Muscle layer of colon (tissue), 2 donors: ENCODE results near the gene NUDT16L1.
A peak's percentile ranks its signal among the peaks of the same experiment; 100 is the strongest.

Source experiments
- H3K27ac ChIP-seq: one replicate; pipeline ENCODE4 v1.7.0; 2013; ENCODE audit warnings: low read depth, mild to moderate bottlenecking, low read length, moderate library complexity
- H3K27me3 ChIP-seq, 2 donors: one replicate each; pipeline ENCODE4 v1.7.0; 2013; ENCODE audit warnings: low read length in 2 of 2, mild to moderate bottlenecking in 2 of 2; ENCODE audit not compliant: insufficient read depth in 2 of 2, control insufficient read depth in 1 of 2
- H3K36me3 ChIP-seq: one replicate; pipeline ENCODE4 v1.7.0; 2013; ENCODE audit warnings: mild to moderate bottlenecking, low read length; ENCODE audit not compliant: insufficient read depth
- H3K4me1 ChIP-seq: one replicate; pipeline ENCODE4 v1.7.0; 2013; ENCODE audit warnings: mild to moderate bottlenecking, low read length; ENCODE audit not compliant: insufficient read depth
- H3K4me3 ChIP-seq, 2 donors: one replicate each; pipeline ENCODE4 v1.7.0; 2013; ENCODE audit warnings: low read length in 2 of 2, low read depth in 1 of 2, mild to moderate bottlenecking in 1 of 2, moderate library complexity in 1 of 2
- H3K9ac ChIP-seq: one replicate; pipeline ENCODE4 v1.7.0; 2013; ENCODE audit warnings: low read length
- H3K9me3 ChIP-seq: one replicate; pipeline ENCODE4 v1.7.0; 2013; ENCODE audit warnings: mild to moderate bottlenecking, low read length
- donor health status: abdominal sarcoma.
- donor health status: Adenocarcinoma of cecum.

Gene NUDT16L1

GRCh38 chr16:4693956-4694641, 737 bp downstream of the NUDT16L1 start:
- Histone ChIP-seq H3K4me1 (peaks cover 20% of the 10 kb centered on the region), H3K27me3 (no peaks in the 10 kb centered on the region), H3K27ac (peak overlapping the region; percentile 90), H3K9ac (peak overlapping the region; percentile 27), H3K4me3 (peak overlapping the region; percentile 66 to 75), H3K36me3 (peaks cover 28% of the 10 kb centered on the region), H3K9me3 (no peaks in the 10 kb centered on the region)

- peaks cover 20% of the 10 kb centered on the region for H3K4me1 ChIP-seq
- no peaks in the 10 kb centered on the region for H3K9me3 ChIP-seq
- peak overlapping the region; percentile 61 for H3K27ac ChIP-seq
- H3K36me3 ChIP-seq = peaks cover 35% of the 10 kb centered on the region
- H3K27me3 ChIP-seq = no peaks in the 10 kb centered on the region
- H3K9ac ChIP-seq = peak overlapping the region; percentile 27
- peak overlapping the region in 1 of 2 donors; percentile 66 for H3K4me3 ChIP-seq
Observed at GRCh38 chr16:4694642-4695451, 1.5 kb downstream of the NUDT16L1 start.

- Histone ChIP-seq H3K9ac (no peak overlapping the region), H3K4me1 (peaks cover 20% of the 10 kb centered on the region), H3K36me3 (peaks cover 43% of the 10 kb centered on the region), H3K9me3 (no peaks in the 10 kb centered on the region), H3K27ac (no peak overlapping the region), H3K4me3 (no peak overlapping the region), H3K27me3 (no peaks in the 10 kb centered on the region)
Observed at GRCh38 chr16:4695473-4696171, 2.3 kb downstream of the NUDT16L1 start.

DNA sequence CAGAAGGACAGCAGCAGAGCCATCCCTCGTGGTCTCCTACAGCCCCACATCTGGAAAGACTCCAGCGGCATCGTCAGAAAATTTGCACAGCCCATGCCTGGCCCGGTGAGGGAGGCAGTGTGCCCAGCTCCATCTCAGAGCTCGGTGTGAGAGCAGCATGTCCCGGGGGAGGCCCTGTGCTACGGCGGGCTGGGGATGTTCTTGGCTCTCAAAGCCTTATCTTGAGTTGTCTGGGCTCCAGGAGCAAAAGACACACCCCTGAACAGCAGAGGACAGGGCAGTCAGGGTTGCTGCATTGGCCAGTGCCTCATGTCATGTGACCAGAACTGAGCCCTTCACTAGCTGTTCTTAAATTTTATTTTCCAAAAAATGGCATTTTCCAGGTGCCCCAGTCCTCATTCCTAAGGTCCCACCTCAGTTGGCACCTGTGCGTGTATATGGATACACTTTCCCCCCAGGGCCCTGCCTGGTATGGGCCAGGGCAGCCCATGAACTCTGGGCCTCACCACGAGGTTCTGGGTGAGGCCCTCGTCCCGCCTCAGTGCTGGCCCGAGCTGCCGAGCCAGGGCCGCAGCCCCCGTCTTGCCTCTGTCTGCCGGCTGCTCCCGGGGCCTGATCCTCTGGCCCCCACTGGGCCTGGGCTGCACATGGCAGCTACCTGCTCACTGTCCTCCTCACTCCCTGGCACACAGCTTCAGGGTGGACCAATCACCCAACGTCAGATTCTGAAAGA, 3.0 kb downstream of the NUDT16L1 start:
- Histone ChIP-seq H3K9ac (no peak overlapping the region), H3K27ac (no peak overlapping the region), H3K27me3 (no peaks in the 10 kb centered on the region), H3K36me3 (peaks cover 50% of the 10 kb centered on the region), H3K9me3 (no peaks in the 10 kb centered on the region), H3K4me3 (no peak overlapping the region), H3K4me1 (peaks cover 20% of the 10 kb centered on the region)

GRCh38 chr16:4696905-4697847, 3.8 kb downstream of the NUDT16L1 start:
- Histone ChIP-seq H3K36me3 (peaks cover 58% of the 10 kb centered on the region), H3K27ac (no peak overlapping the region), H3K9me3 (no peaks in the 10 kb centered on the region), H3K27me3 (no peaks in the 10 kb centered on the region), H3K4me1 (peaks cover 20% of the 10 kb centered on the region), H3K9ac (no peak overlapping the region), H3K4me3 (no peak overlapping the region)

- peaks cover 15% of the 10 kb centered on the region for H3K4me1 ChIP-seq
- no peak overlapping the region for H3K4me3 ChIP-seq
- no peaks in the 10 kb centered on the region for H3K27me3 ChIP-seq
- peaks cover 65% of the 10 kb centered on the region for H3K36me3 ChIP-seq
- H3K9ac ChIP-seq = no peak overlapping the region
- H3K9me3 ChIP-seq = no peaks in the 10 kb centered on the region
- no peak overlapping the region for H3K27ac ChIP-seq
Observed at GRCh38 chr16:4697848-4698291, 4.5 kb downstream of the NUDT16L1 start.

GRCh38 chr16:4698321-4699045, 5.1 kb downstream of the NUDT16L1 start:
- peaks cover 65% of the 10 kb centered on the region for H3K36me3 ChIP-seq
- no peak overlapping the region for H3K9ac ChIP-seq
- no peak overlapping the region for H3K4me3 ChIP-seq
- peaks cover 13% of the 10 kb centered on the region for H3K4me1 ChIP-seq
- H3K9me3 ChIP-seq = no peaks in the 10 kb centered on the region
- H3K27ac ChIP-seq = no peak overlapping the region
- H3K27me3 ChIP-seq = no peaks in the 10 kb centered on the region

DNA sequence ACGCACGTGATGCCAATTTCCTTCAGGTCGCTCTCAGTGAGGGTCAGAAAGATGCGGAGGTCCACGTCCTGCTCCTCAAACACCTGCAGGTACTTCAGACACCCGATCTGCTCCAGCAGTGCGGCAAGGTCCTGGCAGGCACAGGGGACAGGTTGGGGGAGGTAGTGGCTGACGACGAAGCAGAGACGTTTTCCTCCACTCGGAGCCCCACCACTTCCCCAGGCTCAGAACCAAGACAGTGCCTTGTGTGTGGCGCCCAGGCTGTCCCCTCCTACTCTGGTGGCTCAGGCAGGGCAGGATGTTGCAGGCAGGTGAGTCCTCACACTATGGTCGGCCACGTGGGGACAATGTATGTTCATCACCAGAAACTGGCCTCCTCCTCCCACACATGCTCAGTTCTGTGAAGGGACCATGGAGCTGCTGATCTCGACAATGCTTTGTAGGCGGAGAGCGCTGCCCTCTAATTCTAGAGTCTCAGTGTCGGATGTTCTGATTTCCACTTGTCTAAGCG, 5.7 kb downstream of the NUDT16L1 start:
- no peak overlapping the region for H3K4me3 ChIP-seq
- H3K36me3 ChIP-seq = peaks cover 71% of the 10 kb centered on the region
- no peak overlapping the region for H3K27ac ChIP-seq
- H3K4me1 ChIP-seq = peaks cover 13% of the 10 kb centered on the region
- H3K27me3 ChIP-seq = no peaks in the 10 kb centered on the region
- no peak overlapping the region for H3K9ac ChIP-seq
- H3K9me3 ChIP-seq = no peaks in the 10 kb centered on the region

GRCh38 chr16:4700380-4700996, 7.1 kb downstream of the NUDT16L1 start:
- Histone ChIP-seq H3K9me3 (no peaks in the 10 kb centered on the region), H3K36me3 (peaks cover 77% of the 10 kb centered on the region), H3K27me3 (no peaks in the 10 kb centered on the region), H3K27ac (no peak overlapping the region), H3K9ac (no peak overlapping the region), H3K4me3 (no peak overlapping the region), H3K4me1 (peaks cover 2% of the 10 kb centered on the region)
